ENCODE results near the gene CNTN1. TPM values are rescaled to one million over a fixed set of nuclear protein-coding genes. Genes with fewer than 3 reads are reported as not detected.

CNTN1 gene
- total RNA-seq, 1 experiment from 2014 or later = not detected

DNA sequence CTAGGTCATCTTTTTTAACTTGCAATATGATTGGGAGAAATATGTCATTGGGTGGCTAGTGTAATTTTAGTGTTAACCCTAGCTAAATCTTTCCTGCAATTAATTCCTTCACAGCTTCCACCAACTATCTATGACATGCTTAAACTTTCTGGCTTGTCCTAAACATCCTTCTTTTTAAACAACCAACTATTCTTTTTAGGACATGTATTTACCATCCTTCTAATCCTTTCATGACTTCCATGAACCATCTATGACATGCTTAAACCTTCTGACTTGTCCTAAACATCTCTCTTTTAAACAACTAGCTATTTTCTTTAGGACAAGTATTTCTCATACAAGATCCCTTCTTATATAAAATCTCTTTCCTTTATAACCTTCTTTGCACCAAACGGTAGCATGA, 316.2 kb downstream of the CNTN1 start:
- intact Hi-C loops (cut with micrococcal nuclease) = no loop called here
- Mint-ChIP-seq H3K9me3 (ENCODE audit: unreplicated experiment) (peaks cover 31% of the 10 kb centered on the region), H3K27ac (ENCODE audit: low read depth, unreplicated experiment) (no peak overlapping the region), H3K4me3 (ENCODE audit: unreplicated experiment) (no peak overlapping the region), H3K27me3 (ENCODE audit: insufficient read depth, unreplicated experiment) (no peaks in the 10 kb centered on the region), H3K36me3 (ENCODE audit: insufficient read depth, unreplicated experiment) (no peaks in the 10 kb centered on the region), H3K4me1 (ENCODE audit: insufficient read depth, unreplicated experiment) (no peaks in the 10 kb centered on the region)
- no peak for TF ChIP-seq CTCF (IDR thresholded peaks at IDR 0.05; ENCODE audit: unreplicated experiment)
- CTCF ChIA-PET = interaction anchor here (0.6 kb wide), 1 partner anchor 295 kb away, joined by 4 read pairs; no protein-coding TSS in a partner anchor
- POLR2A ChIA-PET = no interaction called here
- no TSS peak for BruUV-seq (replicated peaks)
- no peak for DNase-seq (ENCODE audit: unreplicated experiment)

- Mint-ChIP-seq H3K27me3 (ENCODE audit: insufficient read depth, unreplicated experiment) (peaks cover 15% of the 10 kb centered on the region), H3K9me3 (ENCODE audit: unreplicated experiment) (peaks cover 10% of the 10 kb centered on the region), H3K4me3 (ENCODE audit: unreplicated experiment) (no peak overlapping the region), H3K27ac (ENCODE audit: low read depth, unreplicated experiment) (no peak overlapping the region), H3K4me1 (ENCODE audit: insufficient read depth, unreplicated experiment) (no peaks in the 10 kb centered on the region), H3K36me3 (ENCODE audit: insufficient read depth, unreplicated experiment) (no peaks in the 10 kb centered on the region)
- intact Hi-C loops (cut with micrococcal nuclease) = no loop called here
- no peak for DNase-seq (ENCODE audit: unreplicated experiment)
- ChIA-PET POLR2A (no interaction called here), CTCF (no interaction called here)
- TF ChIP-seq CTCF (IDR thresholded peaks at IDR 0.05; ENCODE audit: unreplicated experiment) = no peak
- BruUV-seq (replicated peaks) = no TSS peak
Measured at GRCh38 chr12:41011939-41012338, 319.7 kb downstream of the CNTN1 start.

- H3K9me3 Mint-ChIP-seq (ENCODE audit: unreplicated experiment) = no peaks in the 10 kb centered on the region
- TF ChIP-seq CTCF (IDR thresholded peaks at IDR 0.05; ENCODE audit: unreplicated experiment) = no peak
- H3K4me1 Mint-ChIP-seq (ENCODE audit: insufficient read depth, unreplicated experiment) = no peaks in the 10 kb centered on the region
- no peak overlapping the region for H3K4me3 Mint-ChIP-seq (ENCODE audit: unreplicated experiment)
- no TSS peak for BruUV-seq (replicated peaks)
- peak; percentile 16 for DNase-seq (ENCODE audit: unreplicated experiment)
- H3K36me3 Mint-ChIP-seq (ENCODE audit: insufficient read depth, unreplicated experiment) = no peaks in the 10 kb centered on the region
- H3K27me3 Mint-ChIP-seq (ENCODE audit: insufficient read depth, unreplicated experiment) = peaks cover 17% of the 10 kb centered on the region
- CTCF ChIA-PET = interaction anchor here (0.5 kb wide), 1 partner anchor 83 kb away, joined by 3 read pairs; no protein-coding TSS in a partner anchor
- intact Hi-C loops (cut with micrococcal nuclease) = no loop called here
- no peak overlapping the region for H3K27ac Mint-ChIP-seq (ENCODE audit: low read depth, unreplicated experiment)
- POLR2A ChIA-PET = no interaction called here
Measured at GRCh38 chr12:41013881-41014642, 321.8 kb downstream of the CNTN1 start.

DNA sequence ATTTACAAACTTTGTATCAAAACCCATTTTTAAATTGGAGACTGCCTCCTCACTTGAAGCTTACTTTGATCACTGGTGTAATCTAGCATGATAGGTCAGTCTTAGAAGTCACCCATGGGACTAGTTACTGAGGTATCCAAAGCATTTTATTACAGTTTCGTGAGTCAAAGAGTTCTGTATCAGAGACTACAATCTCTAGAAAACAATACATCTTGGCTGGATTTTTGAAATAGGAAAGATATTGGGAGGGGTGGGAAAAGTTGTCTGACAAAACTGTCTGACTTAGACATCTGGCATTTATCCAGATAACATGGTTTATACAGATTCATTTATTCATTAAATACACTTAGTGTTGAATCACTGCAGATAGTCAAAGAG, 322.4 kb downstream of the CNTN1 start:
- DNase-seq (ENCODE audit: unreplicated experiment) = no peak
- no TSS peak for BruUV-seq (replicated peaks)
- no peak for TF ChIP-seq CTCF (IDR thresholded peaks at IDR 0.05; ENCODE audit: unreplicated experiment)
- no peak overlapping the region for H3K4me3 Mint-ChIP-seq (ENCODE audit: unreplicated experiment)
- no peak overlapping the region for H3K27ac Mint-ChIP-seq (ENCODE audit: low read depth, unreplicated experiment)
- H3K27me3 Mint-ChIP-seq (ENCODE audit: insufficient read depth, unreplicated experiment) = peaks cover 23% of the 10 kb centered on the region
- no peaks in the 10 kb centered on the region for H3K9me3 Mint-ChIP-seq (ENCODE audit: unreplicated experiment)
- intact Hi-C loops (cut with micrococcal nuclease) = no loop called here
- H3K4me1 Mint-ChIP-seq (ENCODE audit: insufficient read depth, unreplicated experiment) = no peaks in the 10 kb centered on the region
- ChIA-PET POLR2A (no interaction called here), CTCF (interaction anchor here (0.5 kb wide), 1 partner anchor 84 kb away, joined by 3 read pairs; no protein-coding TSS in a partner anchor)
- H3K36me3 Mint-ChIP-seq (ENCODE audit: insufficient read depth, unreplicated experiment) = no peaks in the 10 kb centered on the region
